Epidermal melanocyte (primary cell): ENCODE results near the gene SEL1L3.
"Not testable (repeated sequence)": the region's sequence is repeated elsewhere in the genome, so short reads cannot be mapped to it uniquely, and the experiment has no call there.

Source experiments
- DNase-seq: peaks from one replicate; pipeline ENCODE4 v3.0.0; 2011; ENCODE audit warnings: low spot score; ENCODE audit not compliant: insufficient read length

The SEL1L3 gene

DNA sequence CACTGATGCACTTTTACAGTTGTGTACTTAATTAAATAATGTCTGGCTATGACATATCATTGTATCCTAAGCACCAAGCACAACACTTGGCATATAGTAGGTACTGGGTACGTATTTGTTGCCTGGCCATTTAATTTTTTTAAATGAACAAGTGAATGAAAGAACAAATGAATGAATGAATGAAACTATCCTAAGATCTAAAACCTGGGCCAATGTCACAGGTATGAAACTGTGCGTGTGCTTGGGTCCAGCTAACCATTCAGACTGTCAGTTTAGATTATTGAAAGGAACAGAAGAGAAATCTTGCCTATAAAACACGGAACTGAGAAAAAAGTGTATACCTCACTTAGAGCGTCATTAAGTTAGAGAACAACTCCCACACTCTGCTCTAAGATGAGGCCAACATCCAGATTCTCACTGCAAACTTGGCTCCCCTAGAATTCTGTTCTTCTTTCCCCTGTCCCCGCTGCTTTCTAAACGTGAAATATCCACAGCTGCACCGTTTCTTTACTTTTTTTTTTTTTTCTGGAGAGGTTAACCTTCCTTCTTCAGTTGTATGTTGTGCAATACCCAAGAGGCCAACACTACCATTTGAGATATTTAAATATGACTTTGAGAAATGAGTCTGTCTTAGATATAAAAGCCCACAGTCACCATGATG, 17.3 kb upstream of the SEL1L3 start:
- DNase-seq, result no peak

DNA sequence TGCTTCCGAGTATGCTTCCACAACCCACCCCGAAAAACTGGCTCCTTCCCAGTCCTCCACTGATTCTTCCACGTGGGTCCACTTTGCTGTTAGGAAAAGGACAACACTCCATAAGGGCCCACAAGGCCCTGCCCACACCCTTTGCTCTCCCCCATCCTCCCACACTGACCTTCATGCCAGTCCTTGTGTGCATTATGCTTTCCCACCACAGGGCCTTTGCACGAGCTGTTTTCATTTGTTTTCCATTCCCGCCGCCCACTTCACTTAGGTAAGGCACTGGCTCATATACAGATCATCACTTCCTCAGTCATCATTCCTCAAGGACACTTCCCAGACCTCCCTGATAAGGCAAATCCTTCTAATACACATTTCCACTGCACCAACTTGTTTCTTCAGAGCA, 16.8 kb upstream of the SEL1L3 start:
- DNase-seq, result no peak

DNA sequence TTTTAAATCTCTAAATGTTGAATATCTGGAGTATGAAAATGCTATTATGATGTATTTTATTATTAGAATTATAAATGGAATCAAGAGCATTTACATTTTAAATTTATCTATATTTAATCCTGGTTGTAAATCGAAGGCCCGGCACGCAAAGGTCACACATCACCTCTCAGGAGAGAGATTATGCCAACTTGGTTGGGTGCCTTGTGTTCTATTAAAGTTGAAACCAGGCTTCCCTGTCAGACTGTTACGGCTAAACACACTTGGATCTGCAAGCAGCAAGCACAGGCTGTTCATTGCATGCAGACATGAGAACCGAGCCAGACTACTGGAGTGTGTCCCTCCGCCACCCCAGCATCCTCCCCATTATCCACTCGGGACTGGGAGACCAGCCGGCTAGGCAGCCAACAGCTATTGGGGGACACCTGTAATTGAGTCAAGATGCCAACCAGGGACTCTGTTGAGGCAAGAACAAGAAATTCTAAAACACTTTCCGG, 16.4 kb upstream of the SEL1L3 start:
- no peak for DNase-seq

DNA sequence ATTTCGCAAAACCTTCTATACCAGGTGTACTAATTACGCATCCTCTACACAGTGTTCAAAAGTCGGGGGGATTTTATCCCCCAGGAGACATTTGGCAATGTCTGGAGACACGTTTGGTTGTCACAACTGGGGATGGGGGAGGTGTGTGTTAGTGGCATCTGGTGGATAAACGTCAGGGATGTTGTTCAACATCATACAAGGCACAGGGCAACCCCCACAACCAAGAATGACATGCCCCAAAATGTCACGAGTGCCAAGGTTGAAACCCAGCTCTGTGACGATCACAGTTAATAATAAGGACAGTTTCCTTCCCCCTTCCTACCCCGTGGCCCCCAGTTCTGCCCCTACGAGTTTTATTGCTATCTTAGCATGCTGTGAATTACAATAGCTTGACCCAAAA, 15.9 kb upstream of the SEL1L3 start:
- DNase-seq, result no peak

DNA sequence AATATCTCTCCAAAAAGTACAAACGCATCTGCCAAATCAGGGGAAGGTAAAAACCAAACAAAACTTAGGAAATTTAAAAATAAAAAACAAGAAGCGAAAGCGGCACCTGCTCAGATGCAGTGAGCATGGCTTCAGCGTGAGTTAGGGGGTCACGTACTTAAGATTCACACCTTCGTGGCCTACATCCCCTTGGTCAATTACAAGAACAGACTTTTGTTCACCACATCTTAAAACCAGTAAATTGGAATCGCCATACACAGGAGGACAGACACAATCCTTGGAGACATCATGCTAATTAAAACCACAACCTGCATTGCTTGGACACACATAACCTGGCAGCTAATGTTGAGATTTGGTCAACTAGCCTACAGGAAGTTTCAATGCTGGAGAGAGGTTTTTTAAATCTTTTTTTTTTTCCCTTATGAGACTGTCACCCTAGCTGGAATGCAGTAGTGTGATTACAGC, 12.5 kb upstream of the SEL1L3 start:
- DNase-seq, result no peak

DNA sequence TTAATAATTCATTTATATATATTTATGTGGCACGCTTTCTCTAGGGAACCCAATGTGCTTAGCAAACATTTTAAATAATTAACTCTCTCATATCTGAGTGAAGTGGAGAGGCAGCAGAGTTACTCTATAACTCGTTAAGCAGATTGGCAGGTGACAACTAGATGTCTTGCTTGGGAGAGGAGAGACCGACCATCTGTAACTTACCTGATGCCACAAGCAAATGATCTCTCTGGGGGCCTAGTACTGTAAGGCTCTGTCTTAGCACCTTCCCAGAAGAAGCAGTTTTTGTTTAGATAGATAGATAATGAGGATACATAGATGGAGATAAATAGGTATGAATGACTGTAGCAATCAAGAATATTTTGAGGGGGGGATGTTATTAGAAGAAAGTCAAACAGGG, 11.9 kb upstream of the SEL1L3 start:
- DNase-seq, result no peak

DNA sequence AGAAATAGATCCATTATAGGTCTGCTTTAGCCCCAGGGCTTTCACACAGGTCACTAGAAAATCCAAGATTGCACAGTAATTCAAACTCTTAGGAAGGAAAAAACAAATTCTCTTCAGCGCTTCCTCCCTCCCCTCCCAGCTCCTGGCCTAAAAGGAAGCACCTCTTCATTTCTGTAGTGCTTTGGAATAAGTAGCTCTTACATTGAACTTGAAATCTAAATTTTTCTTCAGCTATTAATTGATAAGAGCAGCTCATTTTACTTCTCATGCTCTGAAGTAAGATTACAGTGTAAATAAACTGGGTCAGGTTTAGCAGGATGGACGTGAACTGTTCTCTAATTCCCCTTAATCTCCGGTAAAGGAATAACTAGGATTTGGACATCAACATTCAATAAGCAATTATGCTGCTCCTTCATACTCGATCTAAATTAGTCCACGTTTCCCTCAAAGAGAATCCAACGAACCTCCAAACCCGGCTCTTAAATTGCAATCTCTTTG, 10.9 kb upstream of the SEL1L3 start:
- DNase-seq, result no peak

DNA sequence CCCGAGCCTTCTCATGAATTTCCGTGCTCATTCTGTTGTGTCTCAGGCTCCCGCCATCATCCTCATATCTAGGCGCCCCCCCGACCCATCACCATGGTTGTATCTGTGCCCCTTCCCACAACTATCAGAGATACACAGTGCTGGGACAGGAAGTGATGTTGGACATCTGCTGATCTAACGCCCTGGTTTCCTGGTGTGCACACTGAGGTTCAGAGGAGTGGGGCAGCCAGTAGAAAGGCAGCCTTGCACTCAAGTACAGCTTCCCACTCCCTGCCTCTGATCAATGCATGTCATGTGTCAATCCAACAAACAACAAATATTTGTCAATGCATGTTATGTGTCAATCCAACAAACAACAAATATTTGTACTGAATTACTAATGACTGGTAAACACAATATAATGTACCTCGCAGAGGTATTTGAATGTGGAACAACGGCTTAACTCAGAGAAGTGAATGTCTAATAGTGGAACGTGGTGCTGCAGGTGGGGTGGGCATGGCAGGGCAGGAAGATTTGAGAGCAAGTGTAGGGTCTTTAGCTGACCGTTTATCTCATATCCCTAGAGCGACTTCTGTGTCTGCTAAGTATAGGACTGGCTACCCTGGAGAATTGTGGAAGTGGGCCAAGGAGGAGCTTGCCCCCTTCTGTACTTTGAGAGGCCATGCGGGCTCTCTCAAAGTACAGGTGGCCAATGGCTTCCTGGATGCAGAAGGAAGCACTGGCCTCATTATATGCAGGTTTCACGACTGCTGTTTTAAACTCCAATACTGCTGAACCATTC, 10.3 kb upstream of the SEL1L3 start:
- no peak for DNase-seq

DNA sequence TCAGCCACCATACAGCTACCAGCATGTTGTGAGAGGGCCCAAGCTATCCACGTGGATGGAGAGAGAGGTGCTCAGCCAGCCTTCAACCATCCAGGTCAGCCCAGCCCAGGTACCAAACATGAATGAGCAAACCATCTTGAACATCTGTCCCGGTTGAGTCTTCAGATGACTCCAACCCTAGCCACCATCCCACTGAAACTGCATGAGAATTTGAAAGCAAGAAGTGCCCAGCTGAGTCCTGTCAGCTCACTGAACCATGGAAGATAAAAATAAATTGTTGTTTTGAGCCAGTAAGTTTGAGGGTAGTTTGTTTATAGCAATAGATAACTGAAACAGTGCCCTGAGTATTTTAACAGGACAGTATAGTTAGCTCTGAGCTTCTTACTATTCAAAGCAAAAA, 7.3 kb upstream of the SEL1L3 start:
- DNase-seq, result no peak

DNA sequence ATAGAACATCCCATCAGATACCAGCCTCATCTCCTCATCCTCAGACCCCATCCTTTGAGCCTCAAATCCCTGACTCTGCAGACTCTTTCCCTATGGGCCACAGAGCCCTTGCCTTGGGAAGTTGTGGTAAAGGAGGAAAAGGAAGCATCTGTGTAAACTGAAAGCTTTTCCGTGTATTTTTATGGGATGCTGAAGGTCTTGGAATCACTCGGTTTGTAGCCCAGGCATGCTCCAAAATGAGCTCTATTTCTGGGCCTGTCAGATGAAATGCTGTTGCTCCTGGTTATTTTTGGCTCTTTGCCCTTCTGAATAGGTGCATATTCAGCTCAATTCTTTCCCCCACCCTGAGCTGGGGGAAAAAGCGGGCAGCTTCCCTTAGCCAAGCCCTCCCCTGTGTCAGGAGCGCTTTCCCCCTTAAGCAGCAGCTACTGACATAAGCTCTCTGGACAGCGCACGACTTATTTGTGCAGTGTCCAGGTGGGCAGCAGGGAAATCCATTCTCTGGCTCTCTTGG, 5.0 kb upstream of the SEL1L3 start:
- DNase-seq, result no peak

DNA sequence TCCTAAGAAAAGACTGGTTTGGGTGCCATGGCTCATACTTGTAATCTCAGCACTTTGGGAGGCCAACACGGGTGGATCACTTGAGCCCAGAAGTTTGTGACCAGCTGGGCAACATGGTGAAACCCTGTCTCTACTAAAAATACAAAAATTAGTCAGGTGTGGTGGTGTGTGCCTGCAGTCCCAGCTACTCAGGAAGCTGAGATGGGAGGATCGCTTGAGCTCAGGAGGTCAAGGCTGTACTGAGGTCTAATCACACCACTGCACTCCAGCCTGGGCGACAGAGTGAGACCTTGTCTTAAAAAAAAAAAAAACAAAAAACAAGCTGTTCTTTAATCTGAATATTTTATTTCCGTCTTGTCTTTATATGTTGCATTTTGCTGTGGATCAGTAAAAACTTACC, 3.6 kb upstream of the SEL1L3 start:
- DNase-seq, result not testable (repeated sequence)

DNA sequence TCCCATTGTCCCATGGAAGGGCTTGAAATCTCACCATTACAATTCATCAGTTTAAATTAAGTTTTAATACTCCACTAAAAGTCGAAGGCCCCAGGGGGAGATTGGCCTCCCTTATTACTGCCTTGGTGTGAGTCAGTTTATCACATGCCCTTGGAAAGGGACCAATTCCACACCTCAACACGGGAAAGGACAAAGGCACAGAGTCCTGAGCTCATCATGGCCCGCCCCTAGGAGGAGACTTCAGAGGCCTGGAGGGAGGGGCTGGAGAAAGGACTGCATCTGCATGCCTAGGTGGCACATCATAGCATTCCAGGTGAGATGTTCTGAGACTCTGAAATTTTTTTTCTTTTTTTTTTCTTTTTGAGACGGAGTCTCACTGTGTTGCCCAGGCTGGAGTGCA, 2.8 kb upstream of the SEL1L3 start:
- DNase-seq, result no peak

DNA sequence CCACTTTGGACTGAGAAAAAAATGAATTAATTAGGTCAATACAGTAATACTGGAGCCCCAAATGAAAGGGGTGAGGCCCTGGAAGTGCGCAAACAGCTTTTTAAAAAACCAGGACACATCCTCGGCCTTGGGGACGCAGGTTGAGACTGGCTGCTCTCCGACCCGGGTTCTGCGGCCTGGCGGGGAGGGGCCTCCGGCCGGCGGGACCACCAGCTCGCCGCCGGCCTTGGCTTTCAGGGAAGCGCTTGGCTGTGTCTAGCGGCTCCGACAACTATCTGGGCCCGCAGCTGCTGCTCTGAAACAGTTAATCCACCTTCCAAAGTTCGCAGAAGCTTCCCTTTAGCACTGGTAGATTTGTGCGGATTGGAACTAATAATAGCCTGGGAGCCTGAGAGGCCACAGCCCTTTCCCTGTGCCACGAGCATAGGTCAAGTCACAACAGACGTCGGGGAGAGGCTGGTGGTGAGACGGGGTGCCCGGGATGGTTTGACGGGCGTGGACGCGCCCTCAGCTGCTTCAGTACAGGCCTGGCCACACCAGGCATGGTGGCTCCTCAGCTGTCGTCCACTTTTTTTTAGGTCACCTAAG, 1.1 kb upstream of the SEL1L3 start:
- no peak for DNase-seq

DNA sequence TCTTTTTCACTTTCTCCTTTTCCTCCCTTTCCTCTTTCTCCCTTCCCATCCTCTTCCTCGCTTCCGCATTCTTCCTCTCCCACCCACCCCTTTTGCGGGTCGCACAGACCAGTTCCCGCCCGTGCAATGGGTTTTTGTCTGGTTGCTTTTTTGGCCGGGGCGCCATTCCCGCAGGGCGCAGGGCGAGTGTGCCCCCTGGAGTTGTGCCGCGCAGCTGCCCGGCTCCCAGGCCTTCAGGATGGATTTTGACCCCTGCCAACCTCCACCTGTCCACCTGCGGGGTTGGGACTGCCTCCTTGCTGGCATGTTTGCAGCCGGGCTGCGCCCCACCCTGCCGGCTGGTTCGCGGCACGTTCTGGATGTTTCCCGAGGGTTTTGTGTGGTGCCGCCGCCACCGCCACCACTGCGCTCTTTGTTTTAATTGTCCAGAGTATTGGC, 578 bp upstream of the SEL1L3 start:
- DNase-seq, result no peak

DNA sequence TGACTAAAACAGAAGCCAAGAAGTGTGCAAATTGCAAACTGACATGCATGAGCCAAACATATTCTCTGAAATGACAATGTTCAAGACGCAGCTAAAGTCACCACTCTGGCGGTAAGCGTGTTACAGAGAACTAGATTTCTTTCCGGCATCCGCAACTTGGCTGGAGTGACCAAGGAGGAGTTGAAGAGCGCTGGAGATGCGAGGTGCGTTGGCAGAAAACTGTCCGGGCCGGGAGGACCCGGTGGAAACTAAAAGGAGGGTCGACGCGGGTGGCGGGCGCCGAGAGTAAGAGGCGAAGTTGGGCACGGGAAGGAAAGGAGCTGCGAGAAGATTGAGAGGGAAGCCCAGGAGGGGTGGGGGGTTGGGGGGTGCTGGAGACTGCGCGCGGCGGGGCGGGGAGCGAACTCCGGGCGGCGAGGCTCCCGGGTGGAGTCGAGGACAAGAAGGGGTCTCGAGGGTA, 807 bp downstream of the SEL1L3 start:
- DNase-seq, result no peak

DNA sequence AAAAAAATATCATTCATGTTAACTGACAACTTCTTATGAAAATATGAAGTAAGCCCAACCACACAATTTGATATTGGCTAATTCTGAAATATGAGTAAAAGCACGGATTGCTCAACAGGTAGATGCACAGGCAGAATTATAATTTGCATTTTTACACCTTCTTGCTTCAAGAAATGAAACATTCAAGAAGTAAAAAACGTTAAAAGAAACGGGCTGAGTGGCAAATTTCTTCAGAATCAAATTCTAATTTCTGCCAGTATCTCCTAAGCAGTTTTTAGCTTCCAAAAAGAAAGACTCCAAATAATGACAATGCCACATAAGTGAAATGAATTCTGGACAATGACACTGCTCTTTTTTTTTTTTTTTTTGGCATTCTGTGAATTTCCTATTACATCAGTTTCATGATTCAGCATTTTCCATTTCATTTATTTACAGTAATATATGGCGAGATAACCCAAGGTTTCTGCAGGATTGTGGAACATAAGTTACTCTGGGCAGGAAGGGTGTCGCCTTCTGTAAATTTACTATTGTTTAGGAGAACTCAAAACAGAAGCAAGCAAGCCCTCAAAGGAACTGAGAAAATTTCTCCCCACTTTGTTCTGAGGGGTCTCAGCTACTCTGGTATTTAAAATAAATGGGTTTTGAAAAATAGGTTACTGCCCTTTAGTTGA, 1.4 kb downstream of the SEL1L3 start:
- no peak for DNase-seq

DNA sequence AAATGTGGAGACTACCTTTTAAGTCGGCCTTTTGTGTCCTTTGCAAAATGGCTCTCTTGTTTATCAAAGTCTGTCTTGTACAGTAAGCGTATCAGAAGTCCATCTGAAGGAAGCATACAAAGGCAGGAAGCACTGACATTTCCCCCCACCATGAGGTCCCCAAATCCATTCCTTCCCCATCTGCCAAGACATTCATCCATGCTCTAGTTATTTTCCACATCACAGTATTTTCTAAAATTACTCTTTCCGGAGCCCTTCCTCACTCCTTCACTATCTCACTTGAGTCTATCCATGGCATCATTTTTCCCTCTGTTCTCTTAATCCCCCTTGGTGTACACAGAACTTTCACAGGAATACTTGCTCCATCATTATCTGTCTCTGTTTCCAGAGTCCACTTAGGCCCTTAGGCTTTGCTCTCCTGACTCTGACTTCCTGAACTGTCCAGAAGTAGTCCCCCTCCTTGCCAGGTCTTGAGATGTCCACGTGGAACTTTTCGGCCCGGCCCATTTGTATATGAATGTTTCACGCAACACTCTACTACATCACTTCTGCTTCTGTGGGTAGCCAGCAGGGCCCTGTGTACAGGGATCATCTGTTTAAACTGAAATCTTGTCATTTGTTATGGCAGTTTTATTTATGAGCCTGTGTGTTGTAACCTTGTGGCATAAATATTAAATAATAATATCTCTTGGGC, 2.1 kb downstream of the SEL1L3 start:
- DNase-seq, result no peak

DNA sequence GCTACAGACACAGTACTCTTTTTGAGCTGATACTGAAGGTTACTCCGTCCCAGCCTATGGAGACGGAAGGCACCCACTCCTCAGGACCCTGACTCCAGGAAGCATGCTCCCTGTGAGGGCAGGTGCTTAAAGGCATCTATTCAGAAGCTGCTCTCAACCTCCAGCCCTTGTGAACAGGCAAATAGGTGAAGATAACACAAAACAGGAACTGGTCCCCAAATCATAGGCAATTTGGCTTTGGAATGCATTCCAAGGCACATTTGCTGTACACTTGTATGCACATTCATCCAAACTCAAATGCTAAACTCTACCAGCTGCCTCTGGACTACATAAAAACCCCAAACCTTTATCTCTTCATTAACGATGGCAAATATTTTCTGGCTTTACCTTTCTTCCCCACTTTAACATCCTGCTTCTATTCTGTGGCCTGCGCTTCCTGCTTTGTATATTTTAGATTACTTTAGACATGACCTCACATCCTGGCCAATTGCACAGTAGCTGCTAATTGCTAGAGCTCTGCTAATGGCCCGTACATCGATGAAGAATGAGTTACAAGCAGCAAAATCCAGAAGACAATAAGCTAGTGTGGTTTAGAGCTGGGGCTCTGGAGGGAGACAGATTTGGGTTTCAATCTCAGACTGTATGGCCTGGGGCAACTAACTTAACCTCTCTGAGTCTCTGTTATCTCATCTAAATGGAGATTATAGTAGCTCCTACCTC, 3.2 kb downstream of the SEL1L3 start:
- peak; percentile 56 for DNase-seq

DNA sequence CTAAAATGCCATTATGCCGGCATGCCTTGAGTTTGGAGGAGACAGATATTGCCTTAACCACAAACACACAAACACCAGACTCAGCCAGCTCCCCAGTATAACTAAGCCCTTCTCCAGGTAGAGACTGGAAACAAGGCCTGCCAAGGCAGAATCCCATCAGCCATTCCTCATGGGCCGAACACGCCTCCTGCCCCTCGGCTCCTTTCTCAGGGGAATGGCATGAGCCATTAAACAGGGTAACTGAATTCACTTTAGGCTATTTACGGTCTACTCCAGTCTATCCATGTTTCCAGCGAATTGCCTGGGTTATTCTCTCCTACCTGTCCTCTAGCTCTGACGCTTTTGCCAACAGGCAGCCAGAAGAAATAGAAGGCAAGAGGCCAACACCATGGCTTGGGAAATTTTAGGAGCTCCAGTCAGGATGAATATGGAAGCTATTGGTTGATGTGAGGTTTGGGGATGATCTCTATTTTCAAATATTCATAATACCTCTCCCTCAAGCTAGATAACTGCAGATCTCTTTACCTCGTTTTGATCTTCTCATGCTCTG, 4.9 kb downstream of the SEL1L3 start:
- DNase-seq, result no peak

DNA sequence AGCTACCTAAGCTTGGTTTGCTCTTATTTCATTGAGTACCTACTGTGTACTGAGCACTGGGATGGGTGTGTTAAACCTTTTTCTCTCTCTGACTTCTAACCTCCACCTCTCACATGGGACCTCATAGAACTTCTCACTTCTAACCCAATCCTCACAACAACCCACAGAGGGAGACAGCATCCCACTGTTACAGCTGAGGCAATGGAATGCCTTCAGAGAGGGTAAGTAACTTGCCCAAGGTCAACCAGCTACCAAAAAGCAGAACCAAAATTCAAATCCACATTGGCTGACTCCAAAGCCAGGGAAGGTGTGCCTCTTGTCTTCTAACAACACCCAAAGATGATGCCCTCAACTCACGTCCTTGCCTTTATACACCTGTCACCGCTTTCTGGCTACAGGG, 5.4 kb downstream of the SEL1L3 start:
- DNase-seq, result no peak
